T-helper 2 cell (primary cell): ENCODE data around the gene BMP2.

Experiments used
- DNase-seq, 5 experiments: peaks; one replicate each; pipeline versions ENCODE4 v3.0.0 to v3.0.0-alpha.2; 2012 to 2022

The BMP2 gene

GRCh38 chr20:6768228-6769140, 998 bp downstream of the BMP2 start:
- no peak for DNase-seq

GRCh38 chr20:6769903-6770785, 2.7 kb downstream of the BMP2 start:
- DNase-seq, result no peak

GRCh38 chr20:6770786-6771100, 3.3 kb downstream of the BMP2 start:
- no peak for DNase-seq

DNA sequence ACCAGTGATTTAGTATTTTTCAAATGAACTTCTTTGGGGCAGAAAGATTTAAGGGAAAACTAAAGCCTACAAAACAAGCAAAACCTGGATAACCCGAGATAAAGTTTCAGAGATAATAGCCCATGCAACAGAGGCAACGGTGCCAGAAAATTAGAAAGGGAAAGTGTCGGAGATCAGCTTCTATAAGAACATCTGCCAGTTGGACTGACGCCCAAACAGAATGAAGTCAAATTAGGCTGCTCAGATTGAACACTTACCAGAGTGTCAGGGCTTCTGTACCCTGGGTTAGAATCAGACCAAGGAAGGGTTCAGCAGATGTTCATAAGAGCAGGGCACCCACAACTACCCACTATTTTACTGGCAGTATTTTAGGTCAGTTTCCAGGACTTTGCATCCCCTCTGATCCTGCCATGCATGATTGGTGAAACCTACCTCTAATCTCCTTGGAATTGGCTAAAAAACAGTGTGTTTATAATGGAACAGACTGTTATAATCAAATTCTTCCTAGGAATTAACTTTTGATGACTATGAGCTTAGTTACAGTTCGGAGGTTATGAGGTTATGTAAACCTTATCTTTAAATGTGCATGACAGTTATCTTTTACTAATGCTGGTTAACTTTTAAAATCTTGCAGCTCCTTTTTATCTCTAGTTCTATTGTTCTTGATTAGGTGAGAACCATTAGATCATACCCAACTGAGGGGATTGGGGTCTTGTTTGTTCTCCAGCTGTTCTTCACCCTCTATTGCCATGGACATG, 13.1 kb downstream of the BMP2 start:
- DNase-seq, result no peak

DNA sequence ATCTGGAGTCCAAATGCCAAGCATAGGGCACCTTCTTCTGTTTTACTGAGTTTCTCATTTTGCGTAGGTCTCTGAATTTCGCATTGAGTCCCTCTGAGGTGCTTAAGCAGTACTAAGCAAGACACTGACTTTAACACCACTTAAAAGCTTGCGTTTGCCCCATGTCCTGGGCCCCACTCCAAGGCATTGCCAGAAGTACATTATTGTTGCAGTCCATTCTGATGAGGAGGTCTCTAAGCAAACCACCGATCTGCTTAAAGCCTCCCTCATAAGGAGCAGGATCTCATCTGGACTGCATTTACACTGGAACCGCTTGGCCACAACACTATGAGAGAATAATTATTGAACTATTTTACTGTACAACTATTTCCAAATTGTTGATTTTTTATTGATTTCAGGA, 16.3 kb downstream of the BMP2 start:
- no peak for DNase-seq

DNA sequence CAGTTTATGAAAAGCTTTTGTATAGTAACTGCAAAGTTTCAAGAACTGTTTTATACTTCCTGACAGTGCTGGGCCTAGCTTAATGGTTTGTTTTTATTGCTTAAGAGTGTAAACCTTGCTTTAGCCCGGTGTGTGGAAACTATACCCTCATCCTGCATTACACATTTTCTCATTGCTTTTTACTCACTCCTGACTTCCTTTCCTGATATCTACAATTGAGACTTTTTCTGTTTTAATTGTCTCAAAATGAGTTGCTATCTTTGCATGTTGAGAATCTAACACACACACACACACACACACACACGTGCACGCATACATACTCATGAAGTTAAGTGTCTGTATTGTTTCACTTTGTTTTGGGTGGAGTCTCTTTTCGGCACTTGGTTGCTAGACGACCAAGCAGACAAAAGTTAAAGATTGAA, 16.7 kb downstream of the BMP2 start:
- DNase-seq, result no peak

DNA sequence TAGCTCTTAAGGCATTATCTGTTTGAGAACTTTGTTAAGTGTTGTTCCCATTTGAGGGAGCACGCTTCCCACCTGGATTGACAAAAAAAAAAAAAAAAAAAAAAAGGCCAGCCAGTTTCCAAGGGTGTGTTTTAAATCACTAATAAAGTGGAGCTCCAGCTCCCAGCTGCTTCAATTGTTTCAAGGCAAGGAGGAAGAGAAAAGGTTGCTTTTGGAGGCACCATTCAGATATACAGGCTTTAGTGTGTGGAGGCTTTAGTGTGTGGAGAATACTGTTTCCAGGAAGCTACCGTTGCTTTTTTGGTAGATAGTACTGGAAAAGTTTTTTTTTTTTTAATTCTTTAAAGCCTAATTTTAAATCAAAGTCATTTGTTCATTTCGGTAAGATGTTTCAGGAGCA, 17.3 kb downstream of the BMP2 start:
- DNase-seq, result no peak

- DNase-seq, result no peak
Observed at GRCh38 chr20:6786548-6786947, 19.1 kb downstream of the BMP2 start.

GRCh38 chr20:6792789-6793188, 25.3 kb downstream of the BMP2 start:
- no peak for DNase-seq

- DNase-seq, result no peak
Observed at GRCh38 chr20:6802227-6802626, 34.7 kb downstream of the BMP2 start.

- DNase-seq, result no peak
Observed at GRCh38 chr20:6806275-6806674, 38.8 kb downstream of the BMP2 start.

GRCh38 chr20:6811262-6812035, 44.0 kb downstream of the BMP2 start:
- no peak for DNase-seq

DNA sequence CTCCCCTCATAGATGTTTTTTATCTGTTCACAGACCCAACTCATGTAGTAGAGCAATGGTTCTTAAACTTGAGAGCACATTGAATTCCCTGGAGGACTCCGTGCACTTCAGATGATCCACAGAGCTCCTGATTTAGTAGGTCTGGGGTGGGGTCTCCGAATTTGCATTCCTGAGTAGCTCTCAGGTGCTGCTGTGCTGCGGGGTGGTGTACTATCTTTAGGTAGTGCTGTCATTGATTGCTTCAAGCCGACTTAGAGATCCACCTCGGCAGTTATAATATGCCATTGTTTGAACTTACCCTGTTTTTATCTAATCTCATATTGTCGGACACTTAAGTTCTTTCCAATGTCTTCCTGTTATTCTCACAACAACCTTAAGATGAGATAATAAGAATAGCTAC, 45.0 kb downstream of the BMP2 start:
- no peak for DNase-seq

DNA sequence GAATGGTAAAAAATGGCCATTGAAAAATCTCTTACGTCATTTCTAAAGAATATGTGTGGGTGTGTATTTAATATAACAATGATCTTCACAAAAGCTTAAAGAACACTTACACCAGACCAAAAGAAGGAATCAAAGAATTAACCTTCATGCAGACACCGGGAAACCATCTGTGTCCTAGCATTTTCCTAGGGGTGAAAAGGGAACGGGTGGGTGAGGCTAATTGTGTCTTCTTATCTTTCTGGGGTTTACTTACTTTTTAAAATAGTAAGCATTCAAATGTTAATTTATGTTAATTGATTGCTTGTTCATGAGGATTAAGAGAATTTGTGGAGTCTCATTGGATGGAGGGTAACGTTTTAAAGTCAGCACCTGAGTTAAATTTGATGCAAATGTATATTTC, 47.5 kb downstream of the BMP2 start:
- DNase-seq, result no peak

GRCh38 chr20:6818033-6818808, 50.7 kb downstream of the BMP2 start:
- DNase-seq, result no peak

DNA sequence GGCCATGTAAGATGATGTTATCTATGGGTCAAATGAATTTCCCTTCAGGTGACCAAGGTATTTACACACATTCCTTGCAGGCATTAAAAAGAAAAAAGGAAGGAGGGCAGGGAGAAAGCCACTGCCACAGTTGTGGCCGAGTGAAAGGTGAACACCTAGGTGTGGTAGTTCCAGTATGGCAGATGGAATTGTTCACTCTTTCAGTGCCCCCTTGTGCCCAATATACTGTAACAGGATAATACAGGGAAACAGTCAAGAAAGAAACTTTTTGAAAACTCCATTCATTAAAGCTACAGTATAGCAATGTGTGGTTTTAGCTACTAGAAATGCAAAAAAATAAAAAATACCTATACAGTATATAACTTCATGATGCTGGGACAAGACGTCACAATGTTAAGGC, 52.1 kb downstream of the BMP2 start:
- DNase-seq, result no peak

GRCh38 chr20:6824401-6824800, 56.9 kb downstream of the BMP2 start:
- DNase-seq, result no peak

- no peak for DNase-seq
Observed at GRCh38 chr20:6827472-6827871, 60.0 kb downstream of the BMP2 start.

DNA sequence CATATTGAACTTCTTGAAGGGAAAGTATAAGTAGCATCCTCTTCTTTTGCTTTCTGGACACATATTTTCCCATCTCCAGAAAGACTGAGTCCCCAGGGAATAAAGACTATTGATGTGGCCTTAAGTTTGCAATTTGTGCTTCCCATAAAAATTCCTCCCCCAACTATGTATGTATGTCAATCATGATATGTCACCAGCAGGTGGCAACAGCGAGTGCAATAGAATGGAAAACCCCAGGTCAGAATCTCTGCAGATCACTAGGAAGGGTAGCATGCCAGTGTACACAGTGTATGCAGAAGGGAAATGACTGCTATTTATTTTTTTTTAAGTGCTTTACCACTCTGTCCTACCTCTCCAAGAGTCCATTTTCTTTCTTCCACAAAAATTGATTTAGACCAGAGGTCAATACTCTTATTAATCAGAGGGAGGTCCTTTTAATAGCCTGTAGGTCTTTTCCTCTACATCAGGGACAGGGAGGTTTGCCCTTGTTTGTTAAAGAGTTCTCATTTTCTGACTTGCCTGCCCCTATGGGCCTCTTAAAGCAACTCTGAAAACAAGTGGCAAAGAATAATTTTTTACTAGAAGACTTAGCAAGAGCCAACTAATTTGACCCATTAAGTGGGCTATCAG, 61.4 kb downstream of the BMP2 start:
- peak in 1 of 5 experiments; percentile 35 for DNase-seq

DNA sequence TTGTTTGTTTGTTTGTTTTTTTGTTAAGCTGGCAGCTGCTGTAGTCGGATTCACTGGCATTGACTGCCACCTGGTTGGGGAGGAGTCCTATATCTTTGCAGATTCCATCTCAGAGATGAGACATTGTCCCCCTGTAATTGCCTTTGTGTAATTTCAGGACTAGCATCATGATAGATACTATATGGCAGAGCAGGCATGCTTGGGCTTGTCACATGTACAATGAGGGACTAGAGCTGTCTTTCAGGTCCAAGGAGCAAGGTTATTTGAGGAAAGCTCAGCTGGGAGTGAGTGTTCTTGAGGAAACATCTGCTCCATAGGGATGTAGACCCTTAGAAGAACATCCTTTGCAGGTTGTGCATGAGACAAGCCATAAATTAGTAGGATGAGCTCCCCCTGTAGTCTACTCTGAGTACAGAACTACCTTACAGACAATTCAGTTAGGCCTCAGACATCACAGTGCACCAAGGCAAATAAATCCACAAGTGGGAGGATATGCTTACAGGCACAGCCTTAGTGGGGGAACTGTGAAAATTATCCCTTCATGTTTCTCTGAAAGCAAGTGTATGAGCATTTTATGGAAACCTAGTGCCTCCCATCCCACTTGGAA, 62.1 kb downstream of the BMP2 start:
- no peak for DNase-seq
